ENCODE results near the gene BHLHE40.
A peak's percentile ranks its signal among the peaks of the same experiment; 100 is the strongest.

BHLHE40 gene

DNA sequence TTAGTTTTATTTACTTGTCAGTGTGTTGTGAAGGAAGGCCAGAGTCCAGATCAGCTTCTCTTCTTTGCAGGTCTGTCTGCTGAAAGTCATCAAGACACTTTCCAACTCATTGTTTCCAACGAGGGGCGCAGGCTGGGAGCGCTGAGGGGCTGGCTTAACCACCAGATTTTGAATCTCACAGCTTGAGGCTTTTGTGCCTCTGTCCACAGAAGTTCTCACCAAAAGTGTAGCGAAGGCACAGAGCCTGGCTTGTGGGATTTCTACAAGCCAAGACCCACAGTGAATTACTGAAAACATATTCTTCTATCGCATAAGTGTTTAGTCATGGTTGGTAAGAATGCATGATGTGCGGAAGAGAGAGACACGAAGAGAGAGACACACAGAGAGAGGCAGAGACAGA lies 35.2 kb downstream of the BHLHE40 start:
- no peak overlapping the region for H3K4me3 Mint-ChIP-seq

GRCh38 chr3:5015056-5015455 lies 35.8 kb downstream of the BHLHE40 start:
- Mint-ChIP-seq H3K27ac (peak overlapping the region; percentile 53), H3K4me1 (peaks cover 57% of the 10 kb centered on the region), H3K4me3 (no peak overlapping the region), H3K9me3 (no peaks in the 10 kb centered on the region), H3K36me3 (peaks cover 1% of the 10 kb centered on the region), H3K27me3 (peaks cover 1% of the 10 kb centered on the region)

More for the DNA sequence above, 35.2 kb downstream of the BHLHE40 start:
- no peaks in the 10 kb centered on the region for H3K9me3 Mint-ChIP-seq
- peaks cover 1% of the 10 kb centered on the region for H3K27me3 Mint-ChIP-seq
- H3K4me1 Mint-ChIP-seq, result peaks cover 51% of the 10 kb centered on the region
- H3K36me3 Mint-ChIP-seq, result peaks cover 1% of the 10 kb centered on the region
- H3K27ac Mint-ChIP-seq, result peak overlapping the region; percentile 32

GRCh38 chr3:5016211-5017161 lies 37.2 kb downstream of the BHLHE40 start:
- Mint-ChIP-seq H3K9me3 (no peaks in the 10 kb centered on the region), H3K27ac (peak overlapping the region; percentile 65), H3K4me3 (no peak overlapping the region)

DNA sequence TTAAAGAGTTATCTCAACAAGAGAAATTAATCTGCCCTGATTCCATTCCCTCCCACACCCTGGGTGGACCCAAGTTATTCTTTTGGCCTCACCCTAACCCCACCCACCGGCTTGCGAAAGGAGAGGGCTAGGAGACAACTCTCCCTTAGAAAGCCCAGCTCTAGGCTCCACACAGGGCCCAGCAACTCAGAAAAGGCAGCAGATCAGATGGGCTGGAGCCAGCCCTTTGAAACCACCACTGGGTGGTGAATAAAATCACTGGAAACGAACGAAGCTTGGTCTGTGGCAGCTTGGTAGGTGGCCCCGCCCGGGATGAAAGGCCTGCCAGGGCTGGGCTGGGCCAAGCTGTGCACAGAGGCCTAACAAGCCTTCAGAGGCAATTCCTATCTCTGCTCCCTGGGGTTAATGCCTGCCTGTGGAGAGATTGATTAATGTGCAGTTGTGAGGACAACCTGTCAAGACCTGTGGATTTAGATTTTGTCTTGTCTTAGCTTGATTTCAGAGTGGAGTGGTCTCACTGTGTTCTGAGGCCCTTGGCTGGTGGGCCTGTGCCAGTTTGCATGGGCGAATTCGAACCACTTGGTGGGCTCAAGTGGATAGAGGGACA lies 38.8 kb downstream of the BHLHE40 start:
- H3K4me3 Mint-ChIP-seq, result no peak overlapping the region
- H3K4me1 Mint-ChIP-seq, result peaks cover 71% of the 10 kb centered on the region
- H3K27ac Mint-ChIP-seq, result no peak overlapping the region

More at GRCh38 chr3:5016211-5017161, 37.2 kb downstream of the BHLHE40 start:
- Mint-ChIP-seq H3K36me3 (peaks cover 1% of the 10 kb centered on the region), H3K4me1 (peaks cover 67% of the 10 kb centered on the region), H3K27me3 (peaks cover 1% of the 10 kb centered on the region)

GRCh38 chr3:5019411-5020241 lies 40.4 kb downstream of the BHLHE40 start:
- peak overlapping the region; percentile 83 for H3K27ac Mint-ChIP-seq
- no peaks in the 10 kb centered on the region for H3K36me3 Mint-ChIP-seq
- H3K4me3 Mint-ChIP-seq, result peak overlapping the region; percentile 45
- no peaks in the 10 kb centered on the region for H3K27me3 Mint-ChIP-seq
- no peaks in the 10 kb centered on the region for H3K9me3 Mint-ChIP-seq
- H3K4me1 Mint-ChIP-seq, result peaks cover 67% of the 10 kb centered on the region

More for the DNA sequence above, 38.8 kb downstream of the BHLHE40 start:
- peaks cover 1% of the 10 kb centered on the region for H3K36me3 Mint-ChIP-seq
- no peaks in the 10 kb centered on the region for H3K27me3 Mint-ChIP-seq
- no peaks in the 10 kb centered on the region for H3K9me3 Mint-ChIP-seq

DNA sequence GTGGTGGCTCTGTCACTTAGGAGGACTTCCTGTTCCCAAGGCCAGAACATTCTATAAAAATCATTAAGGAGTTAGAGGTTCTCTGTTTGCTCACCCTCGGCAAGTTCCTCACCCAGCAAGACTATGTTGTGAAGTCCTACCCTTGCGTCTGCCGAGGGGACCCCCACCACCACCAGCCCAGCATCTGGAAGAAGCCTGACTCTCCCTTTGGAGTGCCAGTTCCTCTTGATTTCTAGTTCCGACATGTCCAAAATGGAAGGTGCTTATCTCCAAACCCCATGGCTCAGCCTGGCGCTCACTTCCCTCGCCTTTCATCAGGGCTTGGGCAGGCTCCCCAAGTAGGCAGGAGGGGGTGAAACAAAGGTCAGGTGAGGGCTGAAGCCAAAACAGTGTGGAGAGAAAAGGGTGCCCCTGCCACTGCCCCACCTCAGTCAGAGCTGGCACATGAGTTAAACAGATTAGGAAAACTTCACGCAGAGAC lies 41.0 kb downstream of the BHLHE40 start:
- peaks cover 66% of the 10 kb centered on the region for H3K4me1 Mint-ChIP-seq
- H3K4me3 Mint-ChIP-seq, result no peak overlapping the region
- H3K9me3 Mint-ChIP-seq, result no peaks in the 10 kb centered on the region
- no peaks in the 10 kb centered on the region for H3K27me3 Mint-ChIP-seq
- H3K36me3 Mint-ChIP-seq, result no peaks in the 10 kb centered on the region
- H3K27ac Mint-ChIP-seq, result peak overlapping the region; percentile 35

DNA sequence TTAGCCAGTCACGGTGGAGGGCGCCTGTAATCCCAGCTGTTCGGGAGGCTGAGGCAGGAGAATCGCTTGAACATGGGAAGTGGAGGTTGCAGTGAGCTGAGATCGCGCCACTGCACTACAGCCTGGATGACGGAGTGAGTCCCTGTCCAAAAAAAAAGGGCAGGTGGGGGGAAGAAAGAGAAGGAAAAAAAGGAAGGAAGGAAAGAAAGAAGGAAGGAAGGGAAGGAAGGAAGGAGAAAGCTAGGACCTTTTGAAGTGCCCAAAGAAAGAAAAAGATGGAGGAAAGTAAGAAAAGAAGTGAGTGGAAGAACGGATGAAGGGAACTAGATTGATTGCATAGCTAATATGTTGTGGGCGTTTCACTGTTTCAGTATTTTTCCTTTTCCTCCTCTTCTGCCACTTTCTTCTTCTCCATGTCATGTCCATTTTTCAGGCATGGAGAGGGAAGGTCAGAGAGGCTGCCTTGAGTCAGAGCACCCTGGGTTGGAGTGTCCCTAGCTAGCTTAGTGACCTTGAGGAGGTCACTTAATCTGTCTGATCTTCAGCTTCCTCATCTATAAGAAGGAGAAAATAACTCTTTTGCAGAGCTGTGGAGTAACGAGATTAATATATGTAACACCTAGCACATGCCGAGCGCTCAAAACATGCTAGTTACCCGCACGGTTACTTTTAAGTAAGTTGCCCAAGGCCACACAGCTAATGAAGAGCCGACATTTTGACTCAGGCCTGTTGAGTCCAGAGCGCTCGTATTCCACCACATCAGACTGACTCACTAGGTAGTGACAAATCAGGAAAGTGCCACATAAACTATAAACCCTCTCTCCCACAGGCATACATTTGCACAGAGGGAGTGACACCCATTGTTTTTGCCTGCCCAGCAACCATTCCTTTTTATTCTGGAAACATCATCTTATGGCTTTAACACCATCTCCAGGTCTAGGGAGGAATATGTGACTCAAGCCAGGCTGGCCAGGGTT lies 42.2 kb downstream of the BHLHE40 start:
- no peaks in the 10 kb centered on the region for H3K36me3 Mint-ChIP-seq
- H3K4me1 Mint-ChIP-seq, result peaks cover 67% of the 10 kb centered on the region
- no peaks in the 10 kb centered on the region for H3K9me3 Mint-ChIP-seq
- H3K4me3 Mint-ChIP-seq, result no peak overlapping the region
- no peaks in the 10 kb centered on the region for H3K27me3 Mint-ChIP-seq
- peak overlapping the region; percentile 56 for H3K27ac Mint-ChIP-seq

DNA sequence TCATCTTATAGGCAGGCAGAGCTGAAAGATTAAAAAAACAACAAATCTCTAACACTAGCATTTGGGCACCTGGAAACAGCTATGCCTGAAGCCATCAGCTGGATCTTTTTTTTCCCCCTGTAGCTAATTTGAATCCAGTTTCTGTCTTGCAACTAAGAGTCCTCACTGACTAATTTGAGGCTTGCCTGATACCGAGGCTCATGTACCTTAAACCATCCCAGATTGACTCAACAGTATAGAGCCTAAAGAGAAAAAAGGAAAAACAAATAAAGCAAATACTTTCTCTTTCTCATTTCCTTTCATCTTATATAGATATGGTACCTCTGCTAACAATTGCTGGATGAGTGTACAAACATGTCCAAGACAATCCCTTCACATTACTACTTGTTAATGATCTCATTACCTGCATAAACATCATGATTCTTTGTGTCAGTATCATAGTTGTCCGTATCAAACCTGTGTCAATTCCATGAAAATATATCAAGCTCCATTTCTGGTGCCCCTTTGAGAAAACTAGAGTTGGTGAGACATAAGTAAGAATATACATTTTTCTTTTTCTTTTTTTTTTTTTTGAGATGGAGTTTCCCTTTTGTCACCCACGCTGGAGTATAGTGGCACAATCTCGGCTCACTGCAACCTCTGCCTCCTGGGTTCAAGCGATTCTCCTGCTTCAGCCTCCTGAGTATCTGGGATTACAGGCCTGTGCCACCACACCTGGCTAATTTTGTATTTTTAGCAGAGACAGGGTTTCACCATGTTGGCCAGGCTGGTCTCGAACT lies 43.1 kb downstream of the BHLHE40 start:
- Mint-ChIP-seq H3K27me3 (no peaks in the 10 kb centered on the region), H3K4me3 (no peak overlapping the region), H3K4me1 (peaks cover 61% of the 10 kb centered on the region), H3K27ac (peak overlapping the region; percentile 56), H3K9me3 (no peaks in the 10 kb centered on the region), H3K36me3 (no peaks in the 10 kb centered on the region)

- H3K4me3 Mint-ChIP-seq, result no peak overlapping the region
- H3K4me1 Mint-ChIP-seq, result peaks cover 60% of the 10 kb centered on the region
- H3K27ac Mint-ChIP-seq, result peak overlapping the region; percentile 38
- no peaks in the 10 kb centered on the region for H3K36me3 Mint-ChIP-seq
- H3K27me3 Mint-ChIP-seq, result no peaks in the 10 kb centered on the region
- H3K9me3 Mint-ChIP-seq, result no peaks in the 10 kb centered on the region
Measured at GRCh38 chr3:5022966-5023776, 43.9 kb downstream of the BHLHE40 start.

- H3K27me3 Mint-ChIP-seq, result no peaks in the 10 kb centered on the region
- H3K4me3 Mint-ChIP-seq, result no peak overlapping the region
- H3K27ac Mint-ChIP-seq, result no peak overlapping the region
- H3K36me3 Mint-ChIP-seq, result no peaks in the 10 kb centered on the region
- no peaks in the 10 kb centered on the region for H3K9me3 Mint-ChIP-seq
- H3K4me1 Mint-ChIP-seq, result peaks cover 53% of the 10 kb centered on the region
Measured at GRCh38 chr3:5023777-5024346, 44.6 kb downstream of the BHLHE40 start.

GRCh38 chr3:5026046-5026362 lies 46.8 kb downstream of the BHLHE40 start:
- Mint-ChIP-seq H3K36me3 (no peaks in the 10 kb centered on the region), H3K27ac (no peak overlapping the region), H3K4me3 (peak overlapping the region; percentile 62), H3K9me3 (no peaks in the 10 kb centered on the region), H3K4me1 (peaks cover 32% of the 10 kb centered on the region), H3K27me3 (no peaks in the 10 kb centered on the region)

DNA sequence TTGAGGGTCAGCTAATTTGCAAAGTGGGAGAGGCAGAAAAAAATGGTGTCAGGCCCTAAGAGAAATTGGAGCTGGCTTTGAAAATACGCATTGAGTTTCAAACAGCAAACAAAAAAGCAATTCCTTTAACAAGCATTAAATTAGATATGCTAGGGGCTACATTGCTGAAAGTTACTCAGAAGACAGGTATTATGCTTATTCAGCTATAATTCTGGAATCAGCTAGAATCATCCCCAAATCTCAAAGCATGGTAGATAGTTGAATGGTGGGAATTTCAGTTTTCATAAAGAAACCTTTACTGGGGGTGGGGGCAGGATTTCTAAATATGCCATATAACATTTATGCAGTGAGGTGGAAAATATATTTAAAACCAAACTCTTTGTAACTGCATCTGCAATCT lies 50.5 kb downstream of the BHLHE40 start:
- Mint-ChIP-seq H3K9me3 (no peaks in the 10 kb centered on the region), H3K4me1 (peaks cover 12% of the 10 kb centered on the region), H3K4me3 (no peak overlapping the region), H3K27me3 (no peaks in the 10 kb centered on the region), H3K27ac (no peak overlapping the region), H3K36me3 (no peaks in the 10 kb centered on the region)

GRCh38 chr3:5030152-5030551 lies 50.9 kb downstream of the BHLHE40 start:
- Mint-ChIP-seq H3K36me3 (no peaks in the 10 kb centered on the region), H3K9me3 (no peaks in the 10 kb centered on the region), H3K27me3 (no peaks in the 10 kb centered on the region), H3K4me1 (peaks cover 12% of the 10 kb centered on the region), H3K4me3 (no peak overlapping the region), H3K27ac (no peak overlapping the region)

All from activated naive CD4-positive, alpha-beta T cell treated with anti-CD3 and anti-CD28 coated beads, Interleukin-2, amount 50 U/mL, for 24 hours (primary cell).